Dermis blood vessel endothelial cell (primary cell): ENCODE data around the gene TMC3. TPM values are rescaled to one million over a fixed set of nuclear protein-coding genes. Genes with fewer than 3 reads are reported as not detected.
"Not testable (repeated sequence)": the region's sequence is repeated elsewhere in the genome, so short reads cannot be mapped to it uniquely, and the experiment has no call there.

Experiments used
- DNase-seq: peaks from one replicate; pipeline ENCODE4 v3.0.0; 2010
- total RNA-seq: library from RNA; depleted of rRNA; stranded (reverse); fragments of >200 nt; gene quantifications from 2 replicates; pipeline ENCODE4 v1.2.3, GENCODE V29; 2014

The TMC3 gene
- total RNA-seq, 1 donor from 2014 or later, result not detected

GRCh38 chr15:81384891-81385720 lies 11.1 kb upstream of the TMC3 start:
- no peak for DNase-seq

- DNase-seq, result no peak
Measured at GRCh38 chr15:81381720-81382119, 7.7 kb upstream of the TMC3 start.

DNA sequence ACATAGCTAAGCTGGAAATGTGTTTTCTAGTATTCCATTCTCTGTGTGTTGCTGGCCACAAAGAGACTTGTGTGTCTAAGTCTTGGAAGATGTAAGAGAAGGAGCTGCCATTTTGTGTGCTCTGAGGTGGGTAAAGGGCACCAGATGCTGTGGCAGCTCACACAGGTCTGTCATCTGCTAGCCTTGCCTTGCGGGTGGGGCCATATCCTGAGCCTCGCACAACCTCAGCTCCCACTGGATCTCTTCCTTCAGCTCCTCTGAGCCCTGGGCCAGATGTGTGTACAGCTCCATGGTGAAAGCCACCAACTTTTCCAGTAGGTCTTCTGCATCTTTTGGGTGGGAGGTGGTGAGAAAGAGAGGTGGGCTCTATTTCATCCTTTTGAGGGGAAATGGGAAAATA lies 6.7 kb upstream of the TMC3 start:
- no peak for DNase-seq

- no peak for DNase-seq
Measured at GRCh38 chr15:81380203-81380602, 6.2 kb upstream of the TMC3 start.

GRCh38 chr15:81379269-81379668 lies 5.3 kb upstream of the TMC3 start:
- no peak for DNase-seq

- DNase-seq, result no peak
Measured at GRCh38 chr15:81378443-81378842, 4.4 kb upstream of the TMC3 start.

GRCh38 chr15:81377871-81378270 lies 3.9 kb upstream of the TMC3 start:
- DNase-seq, result no peak

GRCh38 chr15:81376231-81376630 lies 2.2 kb upstream of the TMC3 start:
- DNase-seq, result no peak

GRCh38 chr15:81375461-81375860 lies 1.4 kb upstream of the TMC3 start:
- no peak for DNase-seq

DNA sequence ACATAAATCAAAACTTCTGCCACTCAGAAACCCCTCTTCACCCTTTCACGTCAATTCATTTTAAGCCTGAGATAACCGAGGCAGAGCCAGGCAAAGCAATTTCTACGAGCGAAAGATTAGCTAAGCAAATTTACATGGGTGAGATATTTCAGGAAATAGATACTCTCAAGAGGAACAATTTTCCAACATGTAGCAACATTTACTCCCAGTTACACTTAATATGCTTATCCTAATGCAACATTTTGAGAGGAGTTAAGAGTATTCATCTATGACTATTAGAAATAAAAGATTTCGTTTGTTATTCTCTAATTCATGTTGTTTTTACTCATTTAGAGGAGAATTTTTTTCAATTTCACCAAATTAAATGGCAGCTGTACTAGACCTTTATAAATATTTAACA lies 837 bp downstream of the TMC3 start:
- DNase-seq, result no peak

DNA sequence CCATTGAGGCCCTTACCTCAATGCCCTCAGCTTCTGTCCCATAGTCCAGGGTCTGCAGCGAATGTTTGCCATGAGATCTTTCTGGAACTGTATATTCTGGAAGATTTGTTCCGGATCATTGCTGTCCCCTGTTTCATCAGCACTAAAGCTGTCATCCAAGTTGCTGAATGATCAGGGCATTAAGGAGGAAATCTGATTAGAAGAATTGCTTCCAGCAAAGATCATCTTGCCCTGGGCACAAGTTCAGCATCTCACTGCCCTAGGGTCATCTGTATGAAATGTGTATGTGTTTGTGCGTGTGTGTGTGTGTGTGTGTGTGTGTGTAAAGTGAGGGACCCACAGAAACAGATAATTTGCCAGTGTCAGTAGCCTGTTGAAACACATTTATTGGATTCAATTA lies 1.4 kb downstream of the TMC3 start:
- DNase-seq, result no peak

GRCh38 chr15:81363718-81364500 lies 10.1 kb downstream of the TMC3 start:
- DNase-seq, result no peak

GRCh38 chr15:81363276-81363675 lies 10.7 kb downstream of the TMC3 start:
- DNase-seq, result no peak

GRCh38 chr15:81362790-81363189 lies 11.2 kb downstream of the TMC3 start:
- no peak for DNase-seq

DNA sequence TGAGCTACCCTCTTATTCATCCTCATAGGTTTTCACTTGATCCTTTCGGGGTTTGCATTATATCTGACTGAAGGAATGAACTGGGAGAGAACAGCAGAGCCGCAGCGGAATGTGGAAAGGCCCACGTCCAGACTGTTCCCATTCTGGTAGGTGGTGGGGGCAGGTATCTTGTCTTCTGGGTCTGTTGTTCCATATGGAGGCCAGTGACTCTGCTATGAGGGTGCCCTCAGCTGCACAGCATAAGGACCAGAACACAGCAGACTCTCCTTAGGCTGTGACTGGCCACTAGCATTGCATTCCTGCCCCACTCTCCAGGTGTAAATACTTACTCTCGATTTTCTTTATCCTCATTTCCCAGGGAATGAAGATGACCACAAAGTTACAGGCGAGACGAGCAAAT lies 12.1 kb downstream of the TMC3 start:
- no peak for DNase-seq

- no peak for DNase-seq
Measured at GRCh38 chr15:81360491-81360890, 13.5 kb downstream of the TMC3 start.

DNA sequence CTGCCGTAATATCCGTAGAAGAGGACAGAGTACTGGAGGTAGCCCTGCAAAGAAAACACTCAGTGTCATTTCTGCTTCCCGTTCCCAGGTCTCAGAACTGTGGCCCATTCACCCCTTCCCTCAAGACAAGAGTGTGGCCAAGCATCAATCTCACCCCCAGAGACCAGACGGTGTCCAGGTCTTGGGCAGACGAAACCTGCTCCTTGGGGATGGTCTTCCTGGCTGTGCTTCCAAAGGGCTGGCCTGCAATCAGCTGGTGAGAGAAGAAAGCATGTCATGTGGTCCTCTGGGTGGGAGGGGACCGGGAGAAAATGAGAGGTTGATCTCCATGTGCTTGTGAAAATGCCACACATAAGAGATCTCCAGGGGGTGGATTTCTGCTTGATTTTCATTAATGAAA lies 15.8 kb downstream of the TMC3 start:
- no peak for DNase-seq

GRCh38 chr15:81357180-81357686 lies 16.8 kb downstream of the TMC3 start:
- DNase-seq, result no peak

- no peak for DNase-seq
Measured at GRCh38 chr15:81356252-81356651, 17.8 kb downstream of the TMC3 start.

- DNase-seq, result no peak
Measured at GRCh38 chr15:81351651-81352050, 22.4 kb downstream of the TMC3 start.

DNA sequence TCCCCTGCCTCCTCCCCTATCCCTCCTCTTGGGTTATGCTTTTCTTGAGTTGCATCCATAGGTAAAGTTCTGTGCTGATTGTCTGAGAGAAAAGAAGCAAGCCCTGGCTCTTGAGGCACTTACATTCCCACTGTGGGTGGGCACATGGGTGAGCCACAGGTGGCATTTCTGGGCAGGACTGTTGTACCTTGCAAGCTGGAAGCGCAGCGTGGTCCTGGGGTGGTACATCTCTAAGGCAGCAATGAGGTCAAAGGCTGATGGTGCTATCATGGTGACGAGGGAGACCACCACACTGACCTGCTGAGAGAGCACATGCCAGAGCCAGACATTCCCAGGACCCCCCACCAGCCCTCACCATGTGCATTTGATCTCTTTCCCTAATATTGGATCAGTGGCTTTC lies 24.7 kb downstream of the TMC3 start:
- no peak for DNase-seq

DNA sequence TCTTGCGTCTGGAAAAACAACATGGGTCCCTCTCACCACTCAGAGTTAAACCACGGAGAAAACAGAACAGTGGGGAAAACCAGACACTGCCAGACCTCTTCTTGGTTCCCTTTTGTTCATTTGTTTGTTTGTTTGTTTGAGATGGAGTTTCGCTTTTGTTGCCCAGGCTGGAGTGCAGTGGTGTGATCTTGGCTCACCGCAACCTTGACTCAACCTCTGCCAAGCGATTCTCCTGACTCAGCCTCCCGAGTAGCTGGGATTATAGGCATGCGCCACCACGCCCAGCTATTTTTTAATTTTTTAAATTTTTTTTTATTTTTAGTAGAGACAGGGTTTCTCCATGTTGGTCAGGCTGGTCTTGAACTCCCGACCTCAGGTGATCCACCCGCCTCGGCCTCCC lies 25.3 kb downstream of the TMC3 start:
- DNase-seq, result not testable (repeated sequence)

DNA sequence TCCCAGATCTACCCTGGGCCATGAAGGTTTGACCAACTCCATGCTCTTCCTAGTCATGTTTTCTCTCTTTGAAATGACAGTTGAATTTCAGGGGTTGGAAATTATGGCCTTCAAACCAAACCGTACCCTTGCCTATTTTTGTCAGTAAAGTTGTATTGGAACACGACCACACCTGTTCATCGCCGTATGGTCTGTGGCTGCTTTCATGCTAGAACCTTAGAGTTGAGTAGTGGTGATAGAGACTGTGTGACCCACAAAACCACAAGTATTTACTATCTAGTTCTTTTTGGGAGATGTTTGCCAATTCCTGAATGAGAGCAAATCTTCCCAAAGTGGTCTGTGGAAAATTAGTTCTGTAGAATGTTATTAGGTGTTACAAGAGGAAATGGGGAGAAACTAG lies 26.1 kb downstream of the TMC3 start:
- DNase-seq, result no peak

- DNase-seq, result no peak
Measured at GRCh38 chr15:81346611-81347010, 27.4 kb downstream of the TMC3 start.
